HL-60 (cell line): ENCODE data around the gene PIEZO1.

Experiments used
- DNase-seq, 2 experiments: peaks; one replicate each; pipeline ENCODE4 v3.0.0-alpha.2; 2010 to 2020; ENCODE audit warnings: low read depth in 1 of 2, low spot score in 1 of 2
- H3K27ac ChIP-seq: fragments of 250-450 bp; sonication (Bioruptor Pico); replicated peaks from 2 replicates; pipeline ENCODE4 v1.5.1; 2020; ENCODE audit warnings: mild to moderate bottlenecking, moderate library complexity
- H3K27me3 ChIP-seq: fragments of 250-450 bp; sonication (Bioruptor Pico); 2 replicates; pipeline ENCODE4 v1.5.1; 2021; ENCODE audit warnings: mild to moderate bottlenecking, moderate library complexity; ENCODE audit not compliant: insufficient read depth, poor library complexity, severe bottlenecking
- H3K4me3 ChIP-seq: replicated peaks from 2 replicates; pipeline ENCODE4 v1.5.1; 2011; ENCODE audit warnings: mild to moderate bottlenecking, control low read depth, low read length; ENCODE audit not compliant: insufficient read depth
- CTCF ChIP-seq: IDR thresholded peaks from one replicate; pipeline ENCODE4 v1.5.1; 2011; ENCODE audit warnings: low read length, control low read depth, inconsistent platforms; ENCODE audit not compliant: insufficient read depth
- GABPA ChIP-seq: IDR thresholded peaks from 2 replicates; pipeline ENCODE4 v1.6.1; 2012; ENCODE audit warnings: low read depth
- POLR2AphosphoS5 ChIP-seq: IDR thresholded peaks from 2 replicates; pipeline ENCODE4 v1.6.1; 2012; ENCODE audit warnings: low read depth
- REST ChIP-seq: IDR thresholded peaks from 2 replicates; pipeline ENCODE4 v1.6.1; 2012; ENCODE audit warnings: low read depth; ENCODE audit not compliant: insufficient replicate concordance
- SPI1 ChIP-seq: IDR thresholded peaks from 2 replicates; pipeline ENCODE4 v1.6.1; 2012; ENCODE audit warnings: low read depth, mild to moderate bottlenecking, borderline replicate concordance

The PIEZO1 gene

GRCh38 chr16:88723911-88724310 is 61.1 kb downstream of the PIEZO1 start:
- DNase-seq: no peak
- no peak for TF ChIP-seq CTCF
- Histone ChIP-seq H3K27ac (no peak overlapping the region), H3K27me3 (no peaks in the 10 kb centered on the region), H3K4me3 (no peak overlapping the region)

GRCh38 chr16:88723507-88723887 is 61.5 kb downstream of the PIEZO1 start:
- no peak for TF ChIP-seq CTCF
- TF ChIP-seq REST: no peak
- TF ChIP-seq POLR2AphosphoS5: no peak
- TF ChIP-seq GABPA: no peak
- TF ChIP-seq SPI1: no peak
- H3K27ac ChIP-seq: no peak overlapping the region
- H3K27me3 ChIP-seq: no peaks in the 10 kb centered on the region
- no peak for DNase-seq
- H3K4me3 ChIP-seq: no peak overlapping the region

GRCh38 chr16:88722784-88723506 is 62.1 kb downstream of the PIEZO1 start:
- no peak overlapping the region for H3K4me3 ChIP-seq
- no peak overlapping the region for H3K27ac ChIP-seq
- no peak for DNase-seq
- TF ChIP-seq GABPA: no peak
- TF ChIP-seq CTCF: no peak
- TF ChIP-seq REST: no peak
- no peaks in the 10 kb centered on the region for H3K27me3 ChIP-seq
